Endothelial cell of umbilical vein (primary cell): ENCODE results near the gene APOL2. TPM values are rescaled to one million over a fixed set of nuclear protein-coding genes. Genes with fewer than 3 reads are reported as not detected.
A peak's percentile ranks its signal among the peaks of the same experiment; 100 is the strongest.

Experiments used
- BruUV-seq: library from RNA; stranded (reverse); fragments of 400-500 nt; replicated peaks from 2 replicates; lab custom pipeline; 2021; lab: Mats Ljungman, UMichigan
- CTCF ChIA-PET: fragments of 300-600, 350-600 bp; sonication (Branson Sonifier 250); formaldehyde crosslinking; loops from one replicate; lab custom pipeline; 2021; ENCODE audit warnings: antibody characterized with exemption, inconsistent platforms; lab: Charles Lee
- POLR2A ChIA-PET: fragments of 300-600, 350-600 bp; sonication (Branson Sonifier 250); formaldehyde crosslinking; loops from one replicate; lab custom pipeline; 2021; ENCODE audit warnings: antibody characterized with exemption, inconsistent platforms; lab: Charles Lee
- DNase-seq: peaks from one replicate; pipeline ENCODE4 v3.0.0-alpha.2; 2011; ENCODE audit warnings: low read depth, low spot score
- FAIRE-seq: peaks from 2 replicates; lab custom pipeline; 2011; peaks lifted over from hg19 to GRCh38; lab: Jason Lieb, UNC
- H2AFZ ChIP-seq: 2 replicates; pipeline ENCODE4 v1.6.0; 2012; ENCODE audit warnings: low read depth, low read length, control low read depth, inconsistent platforms
- H3K27ac ChIP-seq: 2 replicates; pipeline ENCODE4 v1.5.1; 2011; ENCODE audit warnings: low read depth, mild to moderate bottlenecking, control low read depth, low read length, moderate library complexity; ENCODE audit not compliant: insufficient read depth
- H3K27me3 ChIP-seq, 2 experiments: 2 replicates each; pipeline versions ENCODE4 v1.6.0 to v1.6.1; 2011; ENCODE audit warnings: low read length in 2 of 2, mixed read lengths in 1 of 2; ENCODE audit not compliant: control insufficient read depth in 2 of 2, insufficient read depth in 2 of 2
- H3K36me3 ChIP-seq, 2 experiments: 2 replicates in 1 of 2; 3 replicates in 1 of 2; pipeline ENCODE4 v1.5.1; 2011; ENCODE audit warnings: low read length in 2 of 2, mild to moderate bottlenecking in 1 of 2, moderate library complexity in 1 of 2; ENCODE audit not compliant: control insufficient read depth in 2 of 2, insufficient read depth in 2 of 2; ENCODE audit errors: extremely low read depth in 1 of 2
- H3K4me1 ChIP-seq: 3 replicates; pipeline ENCODE4 v1.5.1; 2011; ENCODE audit warnings: mild to moderate bottlenecking, low read length; ENCODE audit not compliant: control insufficient read depth, insufficient read depth; ENCODE audit errors: extremely low read depth
- H3K4me2 ChIP-seq: 2 replicates; pipeline ENCODE4 v1.6.1; 2011; ENCODE audit warnings: low read length, control low read depth, mixed read lengths; ENCODE audit not compliant: insufficient read depth
- H3K4me3 ChIP-seq, 3 experiments: fragments of 200-600 bp in 1 of 3; sonication (generic), shearing (Covaris generic) in 1 of 3; replicated peaks in 1 of 3; 2 replicates each; pipeline ENCODE4 v1.5.1; 2011 to 2016; ENCODE audit warnings: control low read depth in 3 of 3, low read length in 3 of 3, mild to moderate bottlenecking in 2 of 3, inconsistent platforms in 1 of 3, low read depth in 1 of 3, moderate library complexity in 1 of 3; ENCODE audit not compliant: insufficient read depth in 1 of 3
- H3K79me2 ChIP-seq: 2 replicates; pipeline ENCODE4 v1.6.0; 2012; ENCODE audit warnings: low read length, inconsistent platforms; ENCODE audit not compliant: control insufficient read depth, insufficient read depth
- H3K9ac ChIP-seq: replicated peaks from 2 replicates; pipeline ENCODE3; 2011; ENCODE audit warnings: low read length, control low read depth; ENCODE audit not compliant: insufficient read depth; ENCODE audit errors: extremely low read depth
- H3K9me1 ChIP-seq: replicated peaks from 3 replicates; pipeline ENCODE4 v1.6.0; 2011; ENCODE audit warnings: mild to moderate bottlenecking, low read length; ENCODE audit not compliant: control insufficient read depth, insufficient read depth; ENCODE audit errors: extremely low read depth
- H3K9me3 ChIP-seq: replicated peaks from 2 replicates; pipeline ENCODE4 v1.5.1; 2012; ENCODE audit warnings: low read length, inconsistent platforms; ENCODE audit not compliant: control insufficient read depth, insufficient read depth
- H4K20me1 ChIP-seq: replicated peaks from 2 replicates; pipeline ENCODE3; 2011; ENCODE audit warnings: mild to moderate bottlenecking, low read length; ENCODE audit not compliant: control insufficient read depth, insufficient read depth; ENCODE audit errors: extremely low read depth
- CTCF ChIP-seq, 2 donors: IDR thresholded peaks; 1 replicate in 1 of 2; 2 replicates in 1 of 2; pipeline ENCODE4 v1.5.1; 2011; ENCODE audit warnings: low read length in 2 of 2, mild to moderate bottlenecking in 2 of 2, moderate library complexity in 2 of 2, control low read depth in 1 of 2, inconsistent platforms in 1 of 2, low read depth in 1 of 2; ENCODE audit not compliant: insufficient read depth in 1 of 2; ENCODE audit errors: extremely low read depth in 1 of 2
- EZH2 ChIP-seq: IDR thresholded peaks from 2 replicates; pipeline ENCODE4 v1.6.1; 2012; ENCODE audit warnings: borderline replicate concordance, low read depth, mild to moderate bottlenecking, moderate library complexity, low read length, inconsistent platforms; ENCODE audit not compliant: severe bottlenecking
- FOS ChIP-seq: IDR thresholded peaks from 2 replicates; pipeline ENCODE4 v1.6.1; 2011; ENCODE audit warnings: mild to moderate bottlenecking, low read length, moderate library complexity, borderline replicate concordance; ENCODE audit not compliant: insufficient read depth
- GATA2 ChIP-seq: IDR thresholded peaks from 2 replicates; pipeline ENCODE4 v1.7.0; 2011; ENCODE audit warnings: low read depth, mild to moderate bottlenecking, moderate library complexity, mixed read lengths, low read length; ENCODE audit not compliant: insufficient read length, insufficient read depth
- JUN ChIP-seq: IDR thresholded peaks from 2 replicates; pipeline ENCODE4 v1.6.1; 2011; ENCODE audit warnings: borderline replicate concordance, low read depth; ENCODE audit not compliant: insufficient read length, insufficient read depth
- MAX ChIP-seq: IDR thresholded peaks from 2 replicates; pipeline ENCODE4 v1.6.1; 2011; ENCODE audit not compliant: insufficient read depth, insufficient read length
- MYC ChIP-seq: IDR thresholded peaks from one replicate; pipeline ENCODE4 v1.6.1; 2011; ENCODE audit warnings: mild to moderate bottlenecking, low read depth, low read length
- POLR2A ChIP-seq: IDR thresholded peaks from 2 replicates; pipeline ENCODE4 v1.6.1; 2012; ENCODE audit warnings: low read depth, mild to moderate bottlenecking, control low read depth, low read length
- POLR2AphosphoS5 ChIP-seq: IDR thresholded peaks from 2 replicates; pipeline ENCODE4 v1.6.1; 2012; ENCODE audit warnings: low read depth, mild to moderate bottlenecking, control low read depth, low read length, moderate library complexity; ENCODE audit not compliant: insufficient read depth
- dilution Hi-C: fragments of 300-500 bp; cut with MboI; formaldehyde crosslinking; loops from one replicate; pipeline ENCODE4 v1.15.0; 2019; ENCODE audit warnings: low sequenced_read_pairs; ENCODE audit not compliant: extremely low pct_ligation_motif_present
- intact Hi-C: fragments of 100-400 bp; cut with micrococcal nuclease; formaldehyde crosslinking; loops from one replicate; pipeline ENCODE4 v1.10.0; 2022
- polyA plus RNA-seq, 4 experiments: library from polyadenylated mRNA; depleted of rRNA in 3 of 4; stranded (reverse) in 3 of 4; unstranded in 1 of 4; fragments of >200 nt; gene quantifications; 2 replicates each; pipeline versions ENCODE4 v1.2.1 to v1.2.3, GENCODE V29; 2011 to 2012; ENCODE audit warnings: missing spikeins in 1 of 4
- total RNA-seq: library from RNA; stranded (reverse); gene quantifications from 2 replicates; pipeline ENCODE4 v1.2.3, GENCODE V29; 2021

The APOL2 gene
- total and polyA plus RNA-seq, 2 donors (not counting 3 experiments of a cell fraction or from before 2014, with no cell fraction given), result 16.9 to 37.6 TPM

GRCh38 chr22:36220451-36220921, 18.8 kb downstream of the APOL2 start:
- peak; percentile 40 for DNase-seq
- H3K9ac ChIP-seq, result no peak overlapping the region

More at GRCh38 chr22:36220451-36220921, 18.8 kb downstream of the APOL2 start:
- no peaks in the 10 kb centered on the region for H3K79me2 ChIP-seq
- H3K27ac ChIP-seq, result no peak overlapping the region
- BruUV-seq, result no TSS peak
- peak overlapping the region; percentile 56 for H2AFZ ChIP-seq
- no peaks in the 10 kb centered on the region for H3K36me3 ChIP-seq
- peak overlapping the region; percentile 26 for H3K4me2 ChIP-seq
- no peak overlapping the region for H3K4me3 ChIP-seq
- ChIA-PET CTCF (interaction anchor here (1.8 to 4.7 kb wide), 2 partner anchors 26 to 75 kb away, joined by 5 to 26 read pairs; no protein-coding TSS in a partner anchor), POLR2A (no interaction called here)
- H3K9me1 ChIP-seq, result no peaks in the 10 kb centered on the region
- H3K4me1 ChIP-seq, result peaks cover 4% of the 10 kb centered on the region
- no peaks in the 10 kb centered on the region for H3K9me3 ChIP-seq
- intact Hi-C loops (no loop called here), dilution Hi-C loops (no loop called here)
- H4K20me1 ChIP-seq, result no peaks in the 10 kb centered on the region
- H3K27me3 ChIP-seq, result peaks cover 12 to 20% of the 10 kb centered on the region in 2 experiments
- FAIRE-seq, result peak; percentile 82
- TF ChIP-seq JUN (no peak), MAX (no peak), POLR2A (no peak), GATA2 (no peak), FOS (no peak), MYC (no peak), POLR2AphosphoS5 (no peak), CTCF (IDR thresholded peaks at IDR 0.05; ENCODE audit: extremely low read depth in 1 of 2, insufficient read depth in 1 of 2, low read depth in 1 of 2, low read length in 2 of 2) (no peak), EZH2 (no peak)
